IMR-90 (cell line): ENCODE results near the gene ARSD. TPM values are rescaled to one million over a fixed set of nuclear protein-coding genes. Genes with fewer than 3 reads are reported as not detected.
A peak's percentile ranks its signal among the peaks of the same experiment; 100 is the strongest.

ENCODE experiments used
- ATAC-seq: fragments of 200-7000 bp; cut with Tn5 transposase; 2 replicates; pipeline ENCODE4 v1.9.1; 2020; ENCODE audit warnings: low read depth, mild to moderate bottlenecking, moderate library complexity
- BruUV-seq: library from RNA; stranded (reverse); fragments of 400-500 nt; replicated peaks from 2 replicates; lab custom pipeline; 2021; lab: Mats Ljungman, UMichigan
- CTCF ChIA-PET: fragments of 300-600 bp; formaldehyde crosslinking; extraction: SDS; loops from one replicate; lab custom pipeline; 2021; ENCODE audit warnings: antibody characterized with exemption; lab: Yijun Ruan, JAX
- POLR2A ChIA-PET: fragments of 300-600 bp; sonication (Branson Sonifier 250); formaldehyde crosslinking; loops from one replicate; lab custom pipeline; 2022; ENCODE audit warnings: antibody characterized with exemption; ENCODE audit not compliant: unreplicated experiment; lab: Charles Lee
- DNase-seq: peaks from one replicate; pipeline ENCODE4 v3.0.0; 2013
- H2AFZ ChIP-seq: replicated peaks from 2 replicates; pipeline ENCODE3; 2013; ENCODE audit warnings: low read length, mild to moderate bottlenecking; ENCODE audit not compliant: poor library complexity
- H2AK5ac ChIP-seq: 2 replicates; pipeline ENCODE4 v1.6.1; 2013; ENCODE audit warnings: low read depth, low read length, inconsistent platforms
- H2AK9ac ChIP-seq: replicated peaks from 2 replicates; pipeline ENCODE3; 2013; ENCODE audit warnings: mild to moderate bottlenecking, low read depth, low read length, moderate library complexity; ENCODE audit not compliant: poor library complexity
- H2BK120ac ChIP-seq: 2 replicates; pipeline ENCODE4 v1.6.1; 2013; ENCODE audit warnings: low read depth, low read length, inconsistent platforms
- H2BK15ac ChIP-seq: 3 replicates; pipeline ENCODE4 v1.6.1; 2013; ENCODE audit warnings: low read depth, low read length, inconsistent platforms
- H2BK20ac ChIP-seq: 2 replicates; pipeline ENCODE4 v1.6.1; 2013; ENCODE audit warnings: low read depth, mild to moderate bottlenecking, inconsistent platforms, low read length, moderate library complexity
- H2BK5ac ChIP-seq: 2 replicates; pipeline ENCODE4 v1.6.1; 2013; ENCODE audit warnings: mild to moderate bottlenecking, low read depth, low read length, inconsistent platforms; ENCODE audit not compliant: poor library complexity, severe bottlenecking
- H3K14ac ChIP-seq: replicated peaks from 2 replicates; pipeline ENCODE4 v1.6.1; 2013; ENCODE audit warnings: low read depth, low read length, inconsistent platforms
- H3K18ac ChIP-seq: 2 replicates; pipeline ENCODE4 v1.6.1; 2013; ENCODE audit warnings: low read depth, low read length, control low read depth
- H3K23ac ChIP-seq: 2 replicates; pipeline ENCODE4 v1.6.1; 2013; ENCODE audit warnings: low read depth, low read length, inconsistent platforms
- H3K27ac ChIP-seq: 2 replicates; pipeline ENCODE4 v1.5.1; 2013; ENCODE audit warnings: mild to moderate bottlenecking, control low read depth, low read length; ENCODE audit not compliant: insufficient read depth
- H3K27me3 ChIP-seq: 2 replicates; pipeline ENCODE4 v1.6.1; 2013; ENCODE audit warnings: low read length; ENCODE audit not compliant: control insufficient read depth, insufficient read depth
- H3K36me3 ChIP-seq: 2 replicates; pipeline ENCODE4 v1.6.1; 2013; ENCODE audit warnings: low read length, mixed read lengths; ENCODE audit not compliant: control insufficient read depth, insufficient read depth
- H3K4ac ChIP-seq: 2 replicates; pipeline ENCODE4 v1.6.1; 2013; ENCODE audit warnings: low read depth, low read length, inconsistent platforms
- H3K4me1 ChIP-seq: 2 replicates; pipeline ENCODE4 v1.6.1; 2013; ENCODE audit warnings: low read length, mixed read lengths; ENCODE audit not compliant: control insufficient read depth, insufficient read depth
- H3K4me2 ChIP-seq: 2 replicates; pipeline ENCODE4 v1.6.1; 2013; ENCODE audit warnings: low read depth, mild to moderate bottlenecking, control low read depth, low read length, moderate library complexity
- H3K4me3 ChIP-seq: 2 replicates; pipeline ENCODE4 v1.5.1; 2013; ENCODE audit warnings: low read depth, mild to moderate bottlenecking, control low read depth, low read length, moderate library complexity; ENCODE audit not compliant: insufficient read depth
- H3K56ac ChIP-seq: 2 replicates; pipeline ENCODE4 v1.6.1; 2013; ENCODE audit warnings: low read length, inconsistent platforms; ENCODE audit not compliant: insufficient read depth; ENCODE audit errors: extremely low read depth
- H3K79me1 ChIP-seq, 2 experiments: 2 replicates each; pipeline ENCODE4 v1.6.1; 2013; ENCODE audit warnings: low read length in 2 of 2, inconsistent platforms in 1 of 2, low read depth in 1 of 2
- H3K9ac ChIP-seq: 2 replicates; pipeline ENCODE4 v1.6.1; 2013; ENCODE audit warnings: low read depth, low read length, control low read depth
- H3K9me1 ChIP-seq: 2 replicates; pipeline ENCODE4 v1.6.1; 2013; ENCODE audit warnings: low read length, inconsistent platforms; ENCODE audit not compliant: insufficient read depth
- H3K9me3 ChIP-seq: 2 replicates; pipeline ENCODE4 v1.6.1; 2013; ENCODE audit warnings: low read length; ENCODE audit not compliant: control insufficient read depth, insufficient read depth
- H4K20me1 ChIP-seq: 2 replicates; pipeline ENCODE4 v1.6.1; 2013; ENCODE audit warnings: low read length, inconsistent platforms; ENCODE audit not compliant: insufficient read depth
- H4K5ac ChIP-seq: 2 replicates; pipeline ENCODE4 v1.6.1; 2013; ENCODE audit warnings: mild to moderate bottlenecking, low read depth, low read length, control low read depth
- H4K8ac ChIP-seq, 2 experiments: 2 replicates each; pipeline ENCODE4 v1.6.1; 2013; ENCODE audit warnings: low read depth in 2 of 2, low read length in 2 of 2, control low read depth in 1 of 2, inconsistent platforms in 1 of 2
- H4K91ac ChIP-seq: 2 replicates; pipeline ENCODE4 v1.6.1; 2013; ENCODE audit warnings: low read depth, low read length, inconsistent platforms; ENCODE audit not compliant: insufficient read depth
- BHLHE40 ChIP-seq: fragments of 150-350 bp; IDR thresholded peaks from 2 replicates; pipeline ENCODE4 v1.6.1; 2016; ENCODE audit warnings: mild to moderate bottlenecking, low read depth, low read length
- CHD1 ChIP-seq: IDR thresholded peaks from 2 replicates; pipeline ENCODE4 v1.6.1; 2012; ENCODE audit warnings: low read depth, low read length, improper control_type of control experiment
- CTCF ChIP-seq: conservative IDR thresholded peaks from 2 replicates; pipeline ENCODE4 v1.5.1; 2012; ENCODE audit warnings: mild to moderate bottlenecking, low read depth, low read length, improper control_type of control experiment
- MAFK ChIP-seq: IDR thresholded peaks from 2 replicates; pipeline ENCODE4 v1.6.1; 2012; ENCODE audit warnings: low read depth, low read length, improper control_type of control experiment
- MAZ ChIP-seq: IDR thresholded peaks from 2 replicates; pipeline ENCODE4 v1.6.1; 2012; ENCODE audit warnings: low read depth, mild to moderate bottlenecking, low read length, improper control_type of control experiment, moderate library complexity, borderline replicate concordance
- MXI1 ChIP-seq: IDR thresholded peaks from 2 replicates; pipeline ENCODE4 v1.6.1; 2012; ENCODE audit warnings: low read depth, mild to moderate bottlenecking, low read length, moderate library complexity, borderline replicate concordance
- POLR2A ChIP-seq: IDR thresholded peaks from 2 replicates; pipeline ENCODE4 v1.6.1; 2012; ENCODE audit warnings: mild to moderate bottlenecking, low read depth, low read length
- RCOR1 ChIP-seq: IDR thresholded peaks from 2 replicates; pipeline ENCODE4 v1.6.1; 2012; ENCODE audit warnings: mild to moderate bottlenecking, low read length, improper control_type of control experiment; ENCODE audit not compliant: insufficient replicate concordance
- RFX5 ChIP-seq: IDR thresholded peaks from 2 replicates; pipeline ENCODE4 v1.8.0; 2012; ENCODE audit warnings: low read depth, mild to moderate bottlenecking, low read length, moderate library complexity
- SMC3 ChIP-seq: fragments of 150-350 bp; IDR thresholded peaks from 2 replicates; pipeline ENCODE4 v1.6.1; 2016; ENCODE audit warnings: low read depth, mild to moderate bottlenecking, antibody characterized with exemption, low read length, moderate library complexity
- USF2 ChIP-seq: fragments of 150-350 bp; IDR thresholded peaks from 2 replicates; pipeline ENCODE4 v1.6.1; 2017; ENCODE audit warnings: mild to moderate bottlenecking, antibody characterized with exemption, low read length, low read depth
- WGBS, 2 experiments: methylation state at CpG; one replicate each; pipeline versions ENCODE4 v1.1.5 to v1.1.7; 2013; ENCODE audit warnings: missing lambda C conversion rate in 2 of 2; ENCODE audit not compliant: insufficient read length in 1 of 2; ENCODE audit errors: extremely low coverage in 2 of 2; 5-methylcytosine and 5-hydroxymethylcytosine counted together
- dilution Hi-C: fragments of 300-500 bp; cut with HindIII; formaldehyde crosslinking; loops from one replicate; pipeline ENCODE4 v1.14.3; 2018; ENCODE audit warnings: low sequenced_read_pairs; ENCODE audit not compliant: unreplicated experiment
- in situ Hi-C: fragments of 300-500 bp; cut with MboI; formaldehyde crosslinking; loops from 3 replicates; pipeline ENCODE4 v1.14.3; 2019; ENCODE audit warnings: low sequenced_read_pairs, inconsistent platforms, mixed read lengths
- intact Hi-C: fragments of 100-400 bp; cut with micrococcal nuclease; formaldehyde crosslinking; loops from 2 replicates; pipeline ENCODE4 v1.10.0; 2022
- polyA plus RNA-seq, 3 experiments: library from polyadenylated mRNA; depleted of rRNA; stranded (reverse); fragments of >200 nt; gene quantifications; 2 replicates each; pipeline ENCODE4 v1.2.3, GENCODE V29; 2012; ENCODE audit warnings: low replicate concordance in 1 of 3
- total RNA-seq: library from RNA; depleted of rRNA; stranded (reverse); fragments of >200 nt; gene quantifications from 2 replicates; pipeline ENCODE4 v1.2.3, GENCODE V29; 2012

Gene ARSD
- total and polyA plus RNA-seq, 2 of the 4 experiments (the other 2 are of a cell fraction), result 5.1 to 6.3 TPM

- H3K9ac ChIP-seq, result no peak overlapping the region
- H3K23ac ChIP-seq, result no peak overlapping the region
- H2AK9ac ChIP-seq, result peak overlapping the region; percentile 28
- no peak overlapping the region for H3K14ac ChIP-seq
- H3K27me3 ChIP-seq, result no peaks in the 10 kb centered on the region
- no peak overlapping the region for H3K4me3 ChIP-seq
- POLR2A ChIA-PET, result no interaction called here
- in situ Hi-C loops, result no loop called here
- no peak overlapping the region for H2AFZ ChIP-seq
- TF ChIP-seq RCOR1 (no peak), USF2 (no peak), BHLHE40 (no peak), RFX5 (no peak), CTCF (no peak), MXI1 (no peak), MAFK (no peak), POLR2A (no peak), CHD1 (no peak), SMC3 (no peak), MAZ (no peak)
- no peak overlapping the region for H3K56ac ChIP-seq
- H3K4ac ChIP-seq, result no peak overlapping the region
- intact Hi-C loops, result no loop called here
- no peak overlapping the region for H4K91ac ChIP-seq
- H4K5ac ChIP-seq, result no peak overlapping the region
- no peak overlapping the region for H2BK120ac ChIP-seq
- H3K4me1 ChIP-seq, result 0 out of 2 replicates have a peak, but pooled peaks cover 1% of the 10 kb centered on the region
- no peaks in the 10 kb centered on the region for H3K9me1 ChIP-seq
- no peaks in the 10 kb centered on the region for H3K79me1 ChIP-seq
- no peak overlapping the region for H2BK20ac ChIP-seq
- no peak overlapping the region for H2AK5ac ChIP-seq
- ATAC-seq (no peak), DNase-seq (no peak)
- H3K4me2 ChIP-seq, result no peak overlapping the region
- no peak overlapping the region for H3K18ac ChIP-seq
- peaks cover under 1% of the 10 kb centered on the region; the same call in 1 of the 2 replicates for H3K36me3 ChIP-seq
- CTCF ChIA-PET, result no interaction called here
- no peak overlapping the region for H2BK15ac ChIP-seq
- no TSS peak for BruUV-seq
- dilution Hi-C loops, result no loop called here
- no peak overlapping the region for H2BK5ac ChIP-seq
- no peak overlapping the region for H3K27ac ChIP-seq
- H4K20me1 ChIP-seq, result no peaks in the 10 kb centered on the region
- no peak overlapping the region for H4K8ac ChIP-seq
- 87% methylated on average over 9 of the region's 15 CpGs; no CpG with 5 or more reads in 1 of the 2 experiments for WGBS, 2 experiments
- H3K9me3 ChIP-seq, result peaks cover 6% of the 10 kb centered on the region; the same call in 1 of the 2 replicates
Observed at GRCh38 chrX:2926664-2927275, 2.4 kb downstream of the ARSD start.
